WTC11 (cell line): Measurements from ENCODE around the gene CABP1. TPM values are rescaled to one million over a fixed set of nuclear protein-coding genes. Genes with fewer than 3 reads are reported as not detected.

Experiments
- ATAC-seq: fragments of 200-7000 bp; cut with Tn5 transposase; 2 replicates; pipeline ENCODE4 v1.10.0; 2021; ENCODE audit warnings: mild to moderate bottlenecking, moderate library complexity
- CTCF ChIA-PET: fragments of 300-600 bp; sonication (Branson Sonifier 250); formaldehyde crosslinking; loops from one replicate; lab custom pipeline; 2021; ENCODE audit warnings: antibody characterized with exemption; lab: Charles Lee
- POLR2A ChIA-PET: fragments of 350-600 bp; sonication (Branson Sonifier 250); formaldehyde crosslinking; loops from one replicate; lab custom pipeline; 2021; ENCODE audit warnings: antibody characterized with exemption; lab: Charles Lee
- DNase-seq: peaks from one replicate; pipeline ENCODE4 v3.0.0; 2021; ENCODE audit warnings: low spot score
- H3K27ac Mint-ChIP-seq: 2 replicates; pipeline ENCODE4 v1.8.0; 2021; ENCODE audit warnings: mixed read lengths
- H3K27me3 Mint-ChIP-seq: 2 replicates; pipeline ENCODE4 v1.8.0; 2021; ENCODE audit warnings: low read depth, mild to moderate bottlenecking, moderate library complexity, mixed read lengths
- H3K36me3 Mint-ChIP-seq: 2 replicates; pipeline ENCODE4 v1.8.0; 2021; ENCODE audit warnings: mixed read lengths
- H3K4me1 Mint-ChIP-seq: 2 replicates; pipeline ENCODE4 v1.8.0; 2022; ENCODE audit warnings: mixed read lengths
- H3K4me3 Mint-ChIP-seq: 2 replicates; pipeline ENCODE4 v1.8.0; 2021; ENCODE audit warnings: mild to moderate bottlenecking, moderate library complexity, mixed read lengths
- H3K9me3 Mint-ChIP-seq: 2 replicates; pipeline ENCODE4 v1.8.0; 2021; ENCODE audit warnings: mixed read lengths
- ATF1 ChIP-seq: sonication (generic); formaldehyde crosslinking; IDR thresholded peaks from 2 replicates; pipeline ENCODE4 v1.8.1; 2023; ENCODE audit warnings: mild to moderate bottlenecking, moderate library complexity, missing genetic modification reagents
- EMX1 ChIP-seq: fragments of 250-450 bp; sonication (Bioruptor Pico); IDR thresholded peaks from 2 replicates; pipeline ENCODE4 v1.8.0; 2021; ENCODE audit warnings: mild to moderate bottlenecking
- ETV6 ChIP-seq: sonication (generic); formaldehyde crosslinking; IDR thresholded peaks from 2 replicates; pipeline ENCODE4 v1.8.1; 2022; ENCODE audit warnings: mild to moderate bottlenecking, missing genetic modification reagents
- FOXJ3 ChIP-seq: sonication (generic); formaldehyde crosslinking; IDR thresholded peaks from 2 replicates; pipeline ENCODE4 v1.9.0; 2021; ENCODE audit warnings: missing genetic modification reagents, mild to moderate bottlenecking, borderline replicate concordance
- FOXK1 ChIP-seq: sonication (generic); formaldehyde crosslinking; IDR thresholded peaks from 2 replicates; pipeline ENCODE4 v1.8.0; 2022; ENCODE audit warnings: mild to moderate bottlenecking, moderate library complexity, missing genetic modification reagents
- HMGA2 ChIP-seq: fragments of 250-450 bp; sonication (Bioruptor Pico); IDR thresholded peaks from 2 replicates; pipeline ENCODE4 v1.4.0; 2021; ENCODE audit warnings: mild to moderate bottlenecking, moderate library complexity
- IRF2 ChIP-seq: sonication (generic); formaldehyde crosslinking; IDR thresholded peaks from 2 replicates; pipeline ENCODE4 v1.8.0; 2022; ENCODE audit warnings: low read depth, missing genetic modification reagents, borderline replicate concordance
- KAT7 ChIP-seq: sonication (generic); formaldehyde crosslinking; IDR thresholded peaks from 2 replicates; pipeline ENCODE4 v1.8.1; 2023; ENCODE audit warnings: missing genetic modification reagents, mild to moderate bottlenecking, borderline replicate concordance
- ZBTB21 ChIP-seq: sonication (generic); formaldehyde crosslinking; IDR thresholded peaks from 2 replicates; pipeline ENCODE4 v1.8.1; 2023; ENCODE audit warnings: mild to moderate bottlenecking, missing genetic modification reagents, borderline replicate concordance
- ZNF281 ChIP-seq: sonication (generic); formaldehyde crosslinking; IDR thresholded peaks from 2 replicates; pipeline ENCODE4 v1.8.0; 2023; ENCODE audit warnings: mild to moderate bottlenecking, missing genetic modification reagents
- ZNF423 ChIP-seq: fragments of 250-450 bp; sonication (Bioruptor Pico); IDR thresholded peaks from 2 replicates; pipeline ENCODE4 v2.1.2; 2022; ENCODE audit warnings: mild to moderate bottlenecking, moderate library complexity
- total RNA-seq: library from RNA; stranded (reverse); gene quantifications from 3 replicates; pipeline ENCODE4 v1.2.3, GENCODE V29; 2021
- TF ChIP-seq, protein P1 (sequence below): sonication (generic); formaldehyde crosslinking; IDR thresholded peaks from 2 replicates; pipeline ENCODE4 v1.8.1; 2023; ENCODE audit warnings: mild to moderate bottlenecking, missing genetic modification reagents, moderate library complexity
- TF ChIP-seq, protein P2 (sequence below): sonication (generic); formaldehyde crosslinking; conservative IDR thresholded peaks from 2 replicates; pipeline ENCODE4 v1.8.1; 2022; ENCODE audit warnings: mild to moderate bottlenecking, missing genetic modification reagents
- TF ChIP-seq, protein P3 (sequence below): sonication (generic); formaldehyde crosslinking; IDR thresholded peaks from 2 replicates; pipeline ENCODE4 v1.8.0; 2022; ENCODE audit warnings: mild to moderate bottlenecking, missing genetic modification reagents
- TF ChIP-seq, protein P4 (sequence below): sonication (generic); formaldehyde crosslinking; IDR thresholded peaks from 2 replicates; pipeline ENCODE4 v1.8.1; 2023; ENCODE audit warnings: mild to moderate bottlenecking, moderate library complexity, missing genetic modification reagents
- TF ChIP-seq, protein P5 (sequence below): sonication (generic); formaldehyde crosslinking; IDR thresholded peaks from 2 replicates; pipeline ENCODE4 v1.8.0; 2022; ENCODE audit warnings: mild to moderate bottlenecking, missing genetic modification reagents
- TF ChIP-seq, protein P6 (sequence below): fragments of 250-450 bp; sonication (Bioruptor Pico); IDR thresholded peaks from 2 replicates; pipeline ENCODE4 v2.1.2; 2022; ENCODE audit warnings: mild to moderate bottlenecking, moderate library complexity
- TF ChIP-seq, protein P7 (sequence below): sonication (generic); formaldehyde crosslinking; IDR thresholded peaks from 2 replicates; pipeline ENCODE4 v1.8.1; 2022; ENCODE audit warnings: low read depth, missing genetic modification reagents, borderline replicate concordance

CABP1 gene
- total RNA-seq, 1 experiment from 2014 or later = 14.1 TPM

GRCh38 chr12:120662879-120663278, 22.5 kb downstream of the CABP1 start (continued):
- no peak for TF ChIP-seq ETV6 (CRISPR knock-in tag)

GRCh38 chr12:120663741-120664140, 23.3 kb downstream of the CABP1 start:
- no peaks in the 10 kb centered on the region for H3K27me3 Mint-ChIP-seq
- DNase-seq = no peak
- no peaks in the 10 kb centered on the region for H3K9me3 Mint-ChIP-seq
- peaks cover 18% of the 10 kb centered on the region for H3K4me1 Mint-ChIP-seq
- no peak overlapping the region for H3K4me3 Mint-ChIP-seq
- ATAC-seq = no peak
- TF ChIP-seq, protein P1, sequence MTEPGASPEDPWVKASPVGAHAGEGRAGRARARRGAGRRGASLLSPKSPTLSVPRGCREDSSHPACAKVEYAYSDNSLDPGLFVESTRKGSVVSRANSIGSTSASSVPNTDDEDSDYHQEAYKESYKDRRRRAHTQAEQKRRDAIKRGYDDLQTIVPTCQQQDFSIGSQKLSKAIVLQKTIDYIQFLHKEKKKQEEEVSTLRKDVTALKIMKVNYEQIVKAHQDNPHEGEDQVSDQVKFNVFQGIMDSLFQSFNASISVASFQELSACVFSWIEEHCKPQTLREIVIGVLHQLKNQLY = no peak
- no peak for TF ChIP-seq IRF2 (CRISPR knock-in tag)
- TF ChIP-seq EMX1 (CRISPR knock-in tag) = no peak
- TF ChIP-seq, protein P2, sequence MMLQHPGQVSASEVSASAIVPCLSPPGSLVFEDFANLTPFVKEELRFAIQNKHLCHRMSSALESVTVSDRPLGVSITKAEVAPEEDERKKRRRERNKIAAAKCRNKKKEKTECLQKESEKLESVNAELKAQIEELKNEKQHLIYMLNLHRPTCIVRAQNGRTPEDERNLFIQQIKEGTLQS (CRISPR knock-in tag) = no peak
- TF ChIP-seq, protein P3, sequence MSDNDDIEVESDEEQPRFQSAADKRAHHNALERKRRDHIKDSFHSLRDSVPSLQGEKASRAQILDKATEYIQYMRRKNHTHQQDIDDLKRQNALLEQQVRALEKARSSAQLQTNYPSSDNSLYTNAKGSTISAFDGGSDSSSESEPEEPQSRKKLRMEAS (CRISPR knock-in tag) = no peak
- no peak for TF ChIP-seq KAT7 (CRISPR knock-in tag)
- no peak for TF ChIP-seq ZBTB21 (CRISPR knock-in tag)
- TF ChIP-seq FOXJ3 (CRISPR knock-in tag) = no peak
- no peak for TF ChIP-seq FOXK1 (CRISPR knock-in tag)
- TF ChIP-seq ATF1 (CRISPR knock-in tag) = no peak
- no peak for TF ChIP-seq ZNF281 (CRISPR knock-in tag)
- TF ChIP-seq, protein P4, sequence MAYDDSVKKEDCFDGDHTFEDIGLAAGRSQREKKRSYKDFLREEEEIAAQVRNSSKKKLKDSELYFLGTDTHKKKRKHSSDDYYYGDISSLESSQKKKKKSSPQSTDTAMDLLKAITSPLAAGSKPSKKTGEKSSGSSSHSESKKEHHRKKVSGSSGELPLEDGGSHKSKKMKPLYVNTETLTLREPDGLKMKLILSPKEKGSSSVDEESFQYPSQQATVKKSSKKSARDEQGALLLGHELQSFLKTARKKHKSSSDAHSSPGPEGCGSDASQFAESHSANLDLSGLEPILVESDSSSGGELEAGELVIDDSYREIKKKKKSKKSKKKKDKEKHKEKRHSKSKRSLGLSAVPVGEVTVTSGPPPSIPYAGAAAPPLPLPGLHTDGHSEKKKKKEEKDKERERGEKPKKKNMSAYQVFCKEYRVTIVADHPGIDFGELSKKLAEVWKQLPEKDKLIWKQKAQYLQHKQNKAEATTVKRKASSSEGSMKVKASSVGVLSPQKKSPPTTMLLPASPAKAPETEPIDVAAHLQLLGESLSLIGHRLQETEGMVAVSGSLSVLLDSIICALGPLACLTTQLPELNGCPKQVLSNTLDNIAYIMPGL (CRISPR knock-in tag) = no peak
- TF ChIP-seq, protein P5, sequence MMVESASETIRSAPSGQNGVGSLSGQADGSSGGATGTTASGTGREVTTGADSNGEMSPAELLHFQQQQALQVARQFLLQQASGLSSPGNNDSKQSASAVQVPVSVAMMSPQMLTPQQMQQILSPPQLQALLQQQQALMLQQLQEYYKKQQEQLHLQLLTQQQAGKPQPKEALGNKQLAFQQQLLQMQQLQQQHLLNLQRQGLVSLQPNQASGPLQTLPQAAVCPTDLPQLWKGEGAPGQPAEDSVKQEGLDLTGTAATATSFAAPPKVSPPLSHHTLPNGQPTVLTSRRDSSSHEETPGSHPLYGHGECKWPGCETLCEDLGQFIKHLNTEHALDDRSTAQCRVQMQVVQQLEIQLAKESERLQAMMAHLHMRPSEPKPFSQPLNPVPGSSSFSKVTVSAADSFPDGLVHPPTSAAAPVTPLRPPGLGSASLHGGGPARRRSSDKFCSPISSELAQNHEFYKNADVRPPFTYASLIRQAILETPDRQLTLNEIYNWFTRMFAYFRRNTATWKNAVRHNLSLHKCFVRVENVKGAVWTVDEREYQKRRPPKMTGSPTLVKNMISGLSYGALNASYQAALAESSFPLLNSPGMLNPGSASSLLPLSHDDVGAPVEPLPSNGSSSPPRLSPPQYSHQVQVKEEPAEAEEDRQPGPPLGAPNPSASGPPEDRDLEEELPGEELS = no peak
- TF ChIP-seq, protein P6, sequence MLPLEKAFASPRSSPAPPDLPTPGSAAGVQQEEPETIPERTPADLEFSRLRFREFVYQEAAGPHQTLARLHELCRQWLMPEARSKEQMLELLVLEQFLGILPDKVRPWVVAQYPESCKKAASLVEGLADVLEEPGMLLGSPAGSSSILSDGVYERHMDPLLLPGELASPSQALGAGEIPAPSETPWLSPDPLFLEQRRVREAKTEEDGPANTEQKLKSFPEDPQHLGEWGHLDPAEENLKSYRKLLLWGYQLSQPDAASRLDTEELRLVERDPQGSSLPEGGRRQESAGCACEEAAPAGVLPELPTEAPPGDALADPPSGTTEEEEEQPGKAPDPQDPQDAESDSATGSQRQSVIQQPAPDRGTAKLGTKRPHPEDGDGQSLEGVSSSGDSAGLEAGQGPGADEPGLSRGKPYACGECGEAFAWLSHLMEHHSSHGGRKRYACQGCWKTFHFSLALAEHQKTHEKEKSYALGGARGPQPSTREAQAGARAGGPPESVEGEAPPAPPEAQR = no peak
- TF ChIP-seq, protein P7, sequence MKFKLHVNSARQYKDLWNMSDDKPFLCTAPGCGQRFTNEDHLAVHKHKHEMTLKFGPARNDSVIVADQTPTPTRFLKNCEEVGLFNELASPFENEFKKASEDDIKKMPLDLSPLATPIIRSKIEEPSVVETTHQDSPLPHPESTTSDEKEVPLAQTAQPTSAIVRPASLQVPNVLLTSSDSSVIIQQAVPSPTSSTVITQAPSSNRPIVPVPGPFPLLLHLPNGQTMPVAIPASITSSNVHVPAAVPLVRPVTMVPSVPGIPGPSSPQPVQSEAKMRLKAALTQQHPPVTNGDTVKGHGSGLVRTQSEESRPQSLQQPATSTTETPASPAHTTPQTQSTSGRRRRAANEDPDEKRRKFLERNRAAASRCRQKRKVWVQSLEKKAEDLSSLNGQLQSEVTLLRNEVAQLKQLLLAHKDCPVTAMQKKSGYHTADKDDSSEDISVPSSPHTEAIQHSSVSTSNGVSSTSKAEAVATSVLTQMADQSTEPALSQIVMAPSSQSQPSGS (CRISPR knock-in tag) = no peak
- no peak for TF ChIP-seq ZNF423 (CRISPR knock-in tag)
- no peak for TF ChIP-seq HMGA2
- CTCF ChIA-PET = interaction anchor here (3.2 kb wide), 1 partner anchor 15 kb away, joined by 17 read pairs; no protein-coding TSS in a partner anchor
- H3K27ac Mint-ChIP-seq = no peak overlapping the region; the same call in 1 of the 2 replicates
- POLR2A ChIA-PET = no interaction called here
- no peaks in the 10 kb centered on the region for H3K36me3 Mint-ChIP-seq
